GM23338 (cell line): ENCODE measurements around the gene ZBTB5. TPM values are rescaled to one million over a fixed set of nuclear protein-coding genes. Genes with fewer than 3 reads are reported as not detected.

ENCODE experiments used
- ATAC-seq: fragments of 200-7000 bp; cut with Tn5 transposase; 3 replicates; pipeline ENCODE4 v1.9.1; 2020
- DNase-seq: peaks from one replicate; pipeline ENCODE4 v3.0.0-alpha.2; 2015; ENCODE audit warnings: low spot score
- H2AFZ ChIP-seq: fragments of 200-600 bp; sonication (generic); 2 replicates; pipeline ENCODE4 v1.8.0; 2016; ENCODE audit warnings: antibody characterized with exemption, mild to moderate bottlenecking, moderate library complexity
- H3F3A ChIP-seq: fragments of 200-600 bp; sonication (generic); replicated peaks from 2 replicates; pipeline ENCODE4 v1.8.0; 2017; ENCODE audit warnings: antibody characterized with exemption, mixed run types, low read depth
- H3K27ac ChIP-seq: fragments of 200-600 bp; sonication (generic); 2 replicates; pipeline ENCODE4 v1.6.1; 2016; ENCODE audit warnings: low read depth
- H3K27me3 ChIP-seq: fragments of 200-600 bp; sonication (generic); 2 replicates; pipeline ENCODE4 v1.8.0; 2016; ENCODE audit warnings: mild to moderate bottlenecking, mixed run types, moderate library complexity; ENCODE audit not compliant: insufficient read depth
- H3K36me3 ChIP-seq: fragments of 200-600 bp; sonication (generic); 2 replicates; pipeline ENCODE4 v1.8.0; 2016; ENCODE audit warnings: mild to moderate bottlenecking; ENCODE audit not compliant: insufficient read depth
- H3K4me1 ChIP-seq: fragments of 200-600 bp; sonication (generic); 2 replicates; pipeline ENCODE4 v1.8.0; 2016; ENCODE audit warnings: mild to moderate bottlenecking, moderate library complexity; ENCODE audit not compliant: insufficient read depth
- H3K4me2 ChIP-seq: fragments of 200-600 bp; sonication (generic); 2 replicates; pipeline ENCODE4 v1.7.1; 2017; ENCODE audit warnings: mixed run types
- H3K4me3 ChIP-seq: fragments of 200-600 bp; sonication (generic); 2 replicates; pipeline ENCODE4 v1.6.1; 2016; ENCODE audit warnings: mixed run types
- H3K79me2 ChIP-seq: fragments of 200-600 bp; sonication (generic); replicated peaks from 2 replicates; pipeline ENCODE4 v1.8.0; 2017; ENCODE audit warnings: mild to moderate bottlenecking; ENCODE audit not compliant: insufficient read depth
- H3K9me2 ChIP-seq: fragments of 200-600 bp; sonication (generic); 2 replicates; pipeline ENCODE4 v1.8.0; 2017; ENCODE audit not compliant: insufficient read depth
- H4K20me1 ChIP-seq: fragments of 200-600 bp; sonication (generic); replicated peaks from 2 replicates; pipeline ENCODE4 v1.8.0; 2017; ENCODE audit warnings: mild to moderate bottlenecking; ENCODE audit not compliant: insufficient read depth
- H3K27ac Mint-ChIP-seq: 2 replicates; pipeline ENCODE4 v1.8.0; 2020; ENCODE audit warnings: inconsistent platforms, mild to moderate bottlenecking, moderate library complexity, mixed read lengths
- H3K27me3 Mint-ChIP-seq: 3 replicates; pipeline ENCODE4 v1.8.0; 2022; ENCODE audit warnings: low read depth, mild to moderate bottlenecking, moderate library complexity, mixed read lengths, inconsistent platforms; ENCODE audit not compliant: insufficient read depth, poor library complexity
- H3K36me3 Mint-ChIP-seq: 3 replicates; pipeline ENCODE4 v1.8.0; 2021; ENCODE audit warnings: low read depth, mild to moderate bottlenecking, inconsistent platforms, moderate library complexity, mixed read lengths
- H3K4me1 Mint-ChIP-seq: 3 replicates; pipeline ENCODE4 v1.8.0; 2020; ENCODE audit warnings: mild to moderate bottlenecking, inconsistent platforms, mixed read lengths
- H3K4me3 Mint-ChIP-seq: 3 replicates; pipeline ENCODE4 v1.8.0; 2021; ENCODE audit warnings: moderate library complexity, mild to moderate bottlenecking, inconsistent platforms, mixed read lengths
- H3K9me3 Mint-ChIP-seq: 3 replicates; pipeline ENCODE4 v1.8.0; 2020; ENCODE audit warnings: moderate library complexity, mild to moderate bottlenecking, inconsistent platforms, mixed read lengths
- CREB1 ChIP-seq: fragments of 250-450 bp; sonication (Bioruptor Pico); IDR thresholded peaks from 2 replicates; pipeline ENCODE4 v1.5.0; 2020; ENCODE audit warnings: low read depth, mild to moderate bottlenecking, moderate library complexity
- POLR2AphosphoS5 ChIP-seq: IDR thresholded peaks from 2 replicates; pipeline ENCODE4 v1.6.1; 2016; ENCODE audit warnings: antibody characterized with exemption, low read depth
- STAT1 ChIP-seq: IDR thresholded peaks from one replicate; pipeline ENCODE4 v1.6.1; 2016; ENCODE audit warnings: antibody characterized with exemption; ENCODE audit not compliant: unreplicated experiment
- ZNF114 ChIP-seq: fragments of 250-450 bp; sonication (Bioruptor Pico); IDR thresholded peaks from 2 replicates; pipeline ENCODE4 v1.5.0; 2020; ENCODE audit warnings: mild to moderate bottlenecking, moderate library complexity
- ZNF331 ChIP-seq: fragments of 250-450 bp; sonication (Bioruptor Pico); IDR thresholded peaks from 2 replicates; pipeline ENCODE4 v1.5.0; 2020; ENCODE audit warnings: low read depth, mild to moderate bottlenecking, moderate library complexity
- polyA plus RNA-seq: library from polyadenylated mRNA; unstranded; fragments of >200 nt; fragmentation: Nextera tagmentation; extraction: Ambion mirVana; gene quantifications from 2 replicates; pipeline ENCODE4 v1.2.1, GENCODE V29; 2016
- total RNA-seq: library from RNA; depleted of rRNA; stranded (reverse); fragments of >200 nt; shearing (Covaris generic); gene quantifications from 2 replicates; pipeline ENCODE4 v1.2.3, GENCODE V29; 2014
- TF ChIP-seq, protein P1 (sequence below): IDR thresholded peaks from one replicate; pipeline ENCODE4 v1.6.1; 2018; ENCODE audit warnings: antibody characterized with exemption; ENCODE audit not compliant: unreplicated experiment
- TF ChIP-seq, protein P2 (sequence below): fragments of 250-450 bp; sonication (Bioruptor Pico); IDR thresholded peaks from 2 replicates; pipeline ENCODE4 v1.5.0; 2020; ENCODE audit warnings: mild to moderate bottlenecking, moderate library complexity

The ZBTB5 gene
- total and polyA plus RNA-seq, 2 experiments from 2014 or later, result 2.8 to 19.5 TPM

DNA sequence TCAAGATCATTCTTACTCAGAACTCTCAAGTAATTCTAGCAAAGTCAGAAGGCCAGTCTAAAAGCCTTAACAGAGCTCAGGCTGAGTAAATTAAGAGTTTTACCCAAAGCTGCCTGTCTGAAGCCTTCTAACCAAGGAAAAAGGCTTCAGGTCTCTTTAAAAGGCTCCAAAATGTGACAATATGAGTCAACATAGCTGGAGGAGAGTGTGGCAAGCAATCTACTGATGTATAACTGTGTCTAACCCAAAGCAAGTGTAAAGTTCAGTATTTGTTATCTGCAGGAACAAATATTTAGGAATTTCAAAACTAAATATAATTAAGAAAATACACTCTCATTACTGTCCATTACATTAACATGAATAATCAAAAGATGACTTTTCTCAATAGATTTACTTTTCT, 11.0 kb downstream of the ZBTB5 start (continued):
- TF ChIP-seq CREB1 (CRISPR knock-in tag) (no peak), ZNF114 (no peak)
- TF ChIP-seq, protein P1, sequence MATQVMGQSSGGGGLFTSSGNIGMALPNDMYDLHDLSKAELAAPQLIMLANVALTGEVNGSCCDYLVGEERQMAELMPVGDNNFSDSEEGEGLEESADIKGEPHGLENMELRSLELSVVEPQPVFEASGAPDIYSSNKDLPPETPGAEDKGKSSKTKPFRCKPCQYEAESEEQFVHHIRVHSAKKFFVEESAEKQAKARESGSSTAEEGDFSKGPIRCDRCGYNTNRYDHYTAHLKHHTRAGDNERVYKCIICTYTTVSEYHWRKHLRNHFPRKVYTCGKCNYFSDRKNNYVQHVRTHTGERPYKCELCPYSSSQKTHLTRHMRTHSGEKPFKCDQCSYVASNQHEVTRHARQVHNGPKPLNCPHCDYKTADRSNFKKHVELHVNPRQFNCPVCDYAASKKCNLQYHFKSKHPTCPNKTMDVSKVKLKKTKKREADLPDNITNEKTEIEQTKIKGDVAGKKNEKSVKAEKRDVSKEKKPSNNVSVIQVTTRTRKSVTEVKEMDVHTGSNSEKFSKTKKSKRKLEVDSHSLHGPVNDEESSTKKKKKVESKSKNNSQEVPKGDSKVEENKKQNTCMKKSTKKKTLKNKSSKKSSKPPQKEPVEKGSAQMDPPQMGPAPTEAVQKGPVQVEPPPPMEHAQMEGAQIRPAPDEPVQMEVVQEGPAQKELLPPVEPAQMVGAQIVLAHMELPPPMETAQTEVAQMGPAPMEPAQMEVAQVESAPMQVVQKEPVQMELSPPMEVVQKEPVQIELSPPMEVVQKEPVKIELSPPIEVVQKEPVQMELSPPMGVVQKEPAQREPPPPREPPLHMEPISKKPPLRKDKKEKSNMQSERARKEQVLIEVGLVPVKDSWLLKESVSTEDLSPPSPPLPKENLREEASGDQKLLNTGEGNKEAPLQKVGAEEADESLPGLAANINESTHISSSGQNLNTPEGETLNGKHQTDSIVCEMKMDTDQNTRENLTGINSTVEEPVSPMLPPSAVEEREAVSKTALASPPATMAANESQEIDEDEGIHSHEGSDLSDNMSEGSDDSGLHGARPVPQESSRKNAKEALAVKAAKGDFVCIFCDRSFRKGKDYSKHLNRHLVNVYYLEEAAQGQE, result no peak

DNA sequence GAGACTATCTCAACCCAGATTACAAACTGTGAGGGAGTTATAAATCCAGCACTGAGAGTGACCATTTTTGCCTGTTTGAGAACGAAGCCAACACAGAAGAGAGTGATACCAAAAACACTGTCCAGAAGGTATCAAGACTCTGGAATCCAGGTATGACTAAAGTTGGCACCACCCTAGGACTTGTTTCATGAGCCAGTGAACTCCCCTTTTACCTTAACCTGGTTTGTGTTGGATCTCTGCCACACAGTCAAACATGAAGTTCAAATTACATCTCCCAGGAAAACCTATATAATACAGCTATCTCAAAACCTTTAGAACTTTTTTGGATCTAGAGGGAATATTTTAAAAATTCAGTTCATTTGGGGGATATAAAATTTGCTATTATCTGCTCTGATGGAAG, 11.4 kb downstream of the ZBTB5 start:
- Mint-ChIP-seq H3K4me1 (peaks cover 26% of the 10 kb centered on the region; the same call in 2 of the 3 replicates), H3K27ac (no peak overlapping the region), H3K27me3 (no peaks in the 10 kb centered on the region), H3K36me3 (peaks cover 18% of the 10 kb centered on the region; the same call in 2 of the 3 replicates), H3K9me3 (no peaks in the 10 kb centered on the region), H3K4me3 (no peak overlapping the region)
- ATAC-seq (no peak), DNase-seq (no peak)
- Histone ChIP-seq H3K36me3 (no peaks in the 10 kb centered on the region), H3K4me1 (peaks cover 9% of the 10 kb centered on the region; the same call in 1 of the 2 replicates), H3K9me2 (no peaks in the 10 kb centered on the region), H3K4me3 (no peak overlapping the region), H3K4me2 (no peak overlapping the region), H3K79me2 (peaks cover 100% of the 10 kb centered on the region), H3K27ac (no peak overlapping the region), H3F3A (peaks cover 3% of the 10 kb centered on the region; the same call in 1 of the 2 replicates), H3K27me3 (no peaks in the 10 kb centered on the region), H4K20me1 (peaks cover 70% of the 10 kb centered on the region), H2AFZ (no peak overlapping the region)
- TF ChIP-seq, protein P2, sequence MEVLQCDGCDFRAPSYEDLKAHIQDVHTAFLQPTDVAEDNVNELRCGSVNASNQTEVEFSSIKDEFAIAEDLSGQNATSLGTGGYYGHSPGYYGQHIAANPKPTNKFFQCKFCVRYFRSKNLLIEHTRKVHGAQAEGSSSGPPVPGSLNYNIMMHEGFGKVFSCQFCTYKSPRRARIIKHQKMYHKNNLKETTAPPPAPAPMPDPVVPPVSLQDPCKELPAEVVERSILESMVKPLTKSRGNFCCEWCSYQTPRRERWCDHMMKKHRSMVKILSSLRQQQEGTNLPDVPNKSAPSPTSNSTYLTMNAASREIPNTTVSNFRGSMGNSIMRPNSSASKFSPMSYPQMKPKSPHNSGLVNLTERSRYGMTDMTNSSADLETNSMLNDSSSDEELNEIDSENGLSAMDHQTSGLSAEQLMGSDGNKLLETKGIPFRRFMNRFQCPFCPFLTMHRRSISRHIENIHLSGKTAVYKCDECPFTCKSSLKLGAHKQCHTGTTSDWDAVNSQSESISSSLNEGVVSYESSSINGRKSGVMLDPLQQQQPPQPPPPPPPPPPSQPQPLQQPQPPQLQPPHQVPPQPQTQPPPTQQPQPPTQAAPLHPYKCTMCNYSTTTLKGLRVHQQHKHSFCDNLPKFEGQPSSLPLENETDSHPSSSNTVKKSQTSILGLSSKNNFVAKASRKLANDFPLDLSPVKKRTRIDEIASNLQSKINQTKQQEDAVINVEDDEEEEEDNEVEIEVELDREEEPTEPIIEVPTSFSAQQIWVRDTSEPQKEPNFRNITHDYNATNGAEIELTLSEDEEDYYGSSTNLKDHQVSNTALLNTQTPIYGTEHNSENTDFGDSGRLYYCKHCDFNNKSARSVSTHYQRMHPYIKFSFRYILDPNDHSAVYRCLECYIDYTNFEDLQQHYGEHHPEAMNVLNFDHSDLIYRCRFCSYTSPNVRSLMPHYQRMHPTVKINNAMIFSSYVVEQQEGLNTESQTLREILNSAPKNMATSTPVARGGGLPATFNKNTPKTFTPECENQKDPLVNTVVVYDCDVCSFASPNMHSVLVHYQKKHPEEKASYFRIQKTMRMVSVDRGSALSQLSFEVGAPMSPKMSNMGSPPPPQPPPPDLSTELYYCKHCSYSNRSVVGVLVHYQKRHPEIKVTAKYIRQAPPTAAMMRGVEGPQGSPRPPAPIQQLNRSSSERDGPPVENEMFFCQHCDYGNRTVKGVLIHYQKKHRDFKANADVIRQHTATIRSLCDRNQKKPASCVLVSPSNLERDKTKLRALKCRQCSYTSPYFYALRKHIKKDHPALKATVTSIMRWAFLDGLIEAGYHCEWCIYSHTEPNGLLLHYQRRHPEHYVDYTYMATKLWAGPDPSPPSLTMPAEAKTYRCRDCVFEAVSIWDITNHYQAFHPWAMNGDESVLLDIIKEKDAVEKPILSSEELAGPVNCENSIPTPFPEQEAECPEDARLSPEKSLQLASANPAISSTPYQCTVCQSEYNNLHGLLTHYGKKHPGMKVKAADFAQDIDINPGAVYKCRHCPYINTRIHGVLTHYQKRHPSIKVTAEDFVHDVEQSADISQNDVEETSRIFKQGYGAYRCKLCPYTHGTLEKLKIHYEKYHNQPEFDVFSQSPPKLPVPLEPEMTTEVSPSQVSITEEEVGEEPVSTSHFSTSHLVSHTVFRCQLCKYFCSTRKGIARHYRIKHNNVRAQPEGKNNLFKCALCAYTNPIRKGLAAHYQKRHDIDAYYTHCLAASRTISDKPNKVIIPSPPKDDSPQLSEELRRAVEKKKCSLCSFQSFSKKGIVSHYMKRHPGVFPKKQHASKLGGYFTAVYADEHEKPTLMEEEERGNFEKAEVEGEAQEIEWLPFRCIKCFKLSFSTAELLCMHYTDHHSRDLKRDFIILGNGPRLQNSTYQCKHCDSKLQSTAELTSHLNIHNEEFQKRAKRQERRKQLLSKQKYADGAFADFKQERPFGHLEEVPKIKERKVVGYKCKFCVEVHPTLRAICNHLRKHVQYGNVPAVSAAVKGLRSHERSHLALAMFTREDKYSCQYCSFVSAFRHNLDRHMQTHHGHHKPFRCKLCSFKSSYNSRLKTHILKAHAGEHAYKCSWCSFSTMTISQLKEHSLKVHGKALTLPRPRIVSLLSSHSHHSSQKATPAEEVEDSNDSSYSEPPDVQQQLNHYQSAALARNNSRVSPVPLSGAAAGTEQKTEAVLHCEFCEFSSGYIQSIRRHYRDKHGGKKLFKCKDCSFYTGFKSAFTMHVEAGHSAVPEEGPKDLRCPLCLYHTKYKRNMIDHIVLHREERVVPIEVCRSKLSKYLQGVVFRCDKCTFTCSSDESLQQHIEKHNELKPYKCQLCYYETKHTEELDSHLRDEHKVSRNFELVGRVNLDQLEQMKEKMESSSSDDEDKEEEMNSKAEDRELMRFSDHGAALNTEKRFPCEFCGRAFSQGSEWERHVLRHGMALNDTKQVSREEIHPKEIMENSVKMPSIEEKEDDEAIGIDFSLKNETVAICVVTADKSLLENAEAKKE (CRISPR knock-in tag), result no peak
- TF ChIP-seq STAT1 (no peak), ZNF114 (no peak), ZNF331 (no peak), CREB1 (CRISPR knock-in tag) (no peak), POLR2AphosphoS5 (no peak)
